A673 (cell line): ENCODE data around the gene CDKAL1.

Source experiments
- EZH2 ChIP-seq: fragments of 200-600 bp; sonication (generic); IDR thresholded peaks from 2 replicates; pipeline ENCODE4 v1.6.1; 2017; ENCODE audit warnings: borderline replicate concordance, low read depth, mild to moderate bottlenecking, mixed read lengths, antibody characterized with exemption, low read length; ENCODE audit not compliant: poor library complexity, severe bottlenecking
- TF ChIP-seq, protein P1 (sequence below): fragments of 300-800, 200-600 bp; sonication (generic); conservative IDR thresholded peaks from 2 replicates; pipeline ENCODE4 v1.5.1; 2017; ENCODE audit warnings: low read depth, mild to moderate bottlenecking, antibody characterized with exemption, low read length, moderate library complexity, mixed read lengths

GRCh38 chr6:21167790-21168189, 633.5 kb downstream of the CDKAL1 start:
- TF ChIP-seq, protein P1, sequence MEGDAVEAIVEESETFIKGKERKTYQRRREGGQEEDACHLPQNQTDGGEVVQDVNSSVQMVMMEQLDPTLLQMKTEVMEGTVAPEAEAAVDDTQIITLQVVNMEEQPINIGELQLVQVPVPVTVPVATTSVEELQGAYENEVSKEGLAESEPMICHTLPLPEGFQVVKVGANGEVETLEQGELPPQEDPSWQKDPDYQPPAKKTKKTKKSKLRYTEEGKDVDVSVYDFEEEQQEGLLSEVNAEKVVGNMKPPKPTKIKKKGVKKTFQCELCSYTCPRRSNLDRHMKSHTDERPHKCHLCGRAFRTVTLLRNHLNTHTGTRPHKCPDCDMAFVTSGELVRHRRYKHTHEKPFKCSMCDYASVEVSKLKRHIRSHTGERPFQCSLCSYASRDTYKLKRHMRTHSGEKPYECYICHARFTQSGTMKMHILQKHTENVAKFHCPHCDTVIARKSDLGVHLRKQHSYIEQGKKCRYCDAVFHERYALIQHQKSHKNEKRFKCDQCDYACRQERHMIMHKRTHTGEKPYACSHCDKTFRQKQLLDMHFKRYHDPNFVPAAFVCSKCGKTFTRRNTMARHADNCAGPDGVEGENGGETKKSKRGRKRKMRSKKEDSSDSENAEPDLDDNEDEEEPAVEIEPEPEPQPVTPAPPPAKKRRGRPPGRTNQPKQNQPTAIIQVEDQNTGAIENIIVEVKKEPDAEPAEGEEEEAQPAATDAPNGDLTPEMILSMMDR: no peak
- TF ChIP-seq EZH2: no peak
